Measurements from ENCODE around the gene RGS6.

The RGS6 gene

DNA sequence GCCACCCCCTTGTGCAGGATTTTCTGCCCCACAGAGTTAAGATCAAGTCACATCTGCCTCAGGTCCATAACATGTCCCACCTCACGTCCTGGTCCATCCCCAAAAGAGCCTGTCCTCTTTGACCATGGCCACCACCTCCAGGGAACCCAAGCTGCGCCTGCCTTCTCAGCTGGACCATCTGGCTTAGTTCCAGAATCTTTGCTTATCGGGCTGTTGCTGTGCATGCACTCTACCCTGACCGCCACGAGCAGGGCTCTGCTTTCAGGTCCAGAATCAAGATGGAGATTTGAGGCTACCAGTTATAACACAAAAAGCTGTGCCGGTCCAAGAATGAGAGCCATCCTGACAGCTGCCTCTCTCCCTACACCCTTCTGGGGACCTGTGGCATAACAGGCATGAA is 635.0 kb downstream of the RGS6 start:
- DNase-seq (ENCODE audit: extremely low spot score): no peak

DNA sequence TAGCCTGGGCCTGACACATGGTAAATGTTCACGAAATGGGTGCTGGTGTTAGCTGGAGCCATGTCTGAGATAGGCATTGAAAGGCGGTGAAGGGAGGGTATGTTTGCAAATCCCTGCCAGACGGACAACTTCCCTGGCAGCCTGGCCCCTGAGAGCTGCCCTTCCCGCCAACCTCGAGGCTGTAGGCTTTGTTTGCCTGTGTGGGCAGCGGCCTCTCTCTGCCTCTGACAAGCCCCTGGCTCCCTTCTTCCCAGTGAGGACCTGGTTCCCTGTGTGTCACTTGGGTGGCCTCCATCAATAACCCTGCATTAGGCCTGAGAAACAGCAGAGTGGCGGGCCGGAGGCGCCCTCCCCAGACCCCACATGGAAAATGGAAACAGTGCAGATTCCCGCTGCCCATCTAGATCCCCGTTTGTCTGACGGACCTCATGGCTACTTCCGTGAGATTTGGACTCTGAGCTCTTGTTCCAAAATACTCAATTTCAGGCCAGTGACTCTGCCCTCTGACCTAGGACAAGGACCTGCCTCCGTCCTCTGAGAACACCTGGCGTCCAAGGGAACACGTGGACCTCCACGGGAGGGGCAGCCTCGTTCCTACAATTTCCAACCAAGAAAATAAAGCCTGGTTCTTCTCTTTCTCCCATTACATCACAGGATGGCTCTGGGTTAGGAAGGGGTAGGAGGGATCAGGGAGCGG is 636.2 kb downstream of the RGS6 start:
- TF ChIP-seq CTBP1 (IDR thresholded peaks at IDR 0.05; ENCODE audit: borderline replicate concordance) (no peak), ELF4 (IDR thresholded peaks at IDR 0.05) (no peak), HDGF (IDR thresholded peaks at IDR 0.05; ENCODE audit: borderline replicate concordance) (no peak), SUZ12 (IDR thresholded peaks at IDR 0.05) (no peak), BHLHE40 (IDR thresholded peaks at IDR 0.05; ENCODE audit: borderline replicate concordance) (no peak), SP1 (IDR thresholded peaks at IDR 0.05) (no peak), FOXA1 (IDR thresholded peaks at IDR 0.05) (no peak), FOXK2 (IDR thresholded peaks at IDR 0.05) (no peak), LEF1 (IDR thresholded peaks at IDR 0.05; ENCODE audit: borderline replicate concordance) (no peak)
- ChIA-PET CTCF (no interaction called here), POLR2A (no interaction called here)
- no peak for DNase-seq (ENCODE audit: extremely low spot score)

More for the DNA sequence above, 635.0 kb downstream of the RGS6 start:
- ChIA-PET POLR2A (no interaction called here), CTCF (no interaction called here)
- TF ChIP-seq TARDBP (IDR thresholded peaks at IDR 0.05) (no peak), SP1 (IDR thresholded peaks at IDR 0.05) (no peak), ELF4 (IDR thresholded peaks at IDR 0.05) (no peak)
- TF ChIP-seq, protein P1, sequence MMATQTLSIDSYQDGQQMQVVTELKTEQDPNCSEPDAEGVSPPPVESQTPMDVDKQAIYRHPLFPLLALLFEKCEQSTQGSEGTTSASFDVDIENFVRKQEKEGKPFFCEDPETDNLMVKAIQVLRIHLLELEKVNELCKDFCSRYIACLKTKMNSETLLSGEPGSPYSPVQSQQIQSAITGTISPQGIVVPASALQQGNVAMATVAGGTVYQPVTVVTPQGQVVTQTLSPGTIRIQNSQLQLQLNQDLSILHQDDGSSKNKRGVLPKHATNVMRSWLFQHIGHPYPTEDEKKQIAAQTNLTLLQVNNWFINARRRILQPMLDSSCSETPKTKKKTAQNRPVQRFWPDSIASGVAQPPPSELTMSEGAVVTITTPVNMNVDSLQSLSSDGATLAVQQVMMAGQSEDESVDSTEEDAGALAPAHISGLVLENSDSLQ (IDR thresholded peaks at IDR 0.05): no peak

DNA sequence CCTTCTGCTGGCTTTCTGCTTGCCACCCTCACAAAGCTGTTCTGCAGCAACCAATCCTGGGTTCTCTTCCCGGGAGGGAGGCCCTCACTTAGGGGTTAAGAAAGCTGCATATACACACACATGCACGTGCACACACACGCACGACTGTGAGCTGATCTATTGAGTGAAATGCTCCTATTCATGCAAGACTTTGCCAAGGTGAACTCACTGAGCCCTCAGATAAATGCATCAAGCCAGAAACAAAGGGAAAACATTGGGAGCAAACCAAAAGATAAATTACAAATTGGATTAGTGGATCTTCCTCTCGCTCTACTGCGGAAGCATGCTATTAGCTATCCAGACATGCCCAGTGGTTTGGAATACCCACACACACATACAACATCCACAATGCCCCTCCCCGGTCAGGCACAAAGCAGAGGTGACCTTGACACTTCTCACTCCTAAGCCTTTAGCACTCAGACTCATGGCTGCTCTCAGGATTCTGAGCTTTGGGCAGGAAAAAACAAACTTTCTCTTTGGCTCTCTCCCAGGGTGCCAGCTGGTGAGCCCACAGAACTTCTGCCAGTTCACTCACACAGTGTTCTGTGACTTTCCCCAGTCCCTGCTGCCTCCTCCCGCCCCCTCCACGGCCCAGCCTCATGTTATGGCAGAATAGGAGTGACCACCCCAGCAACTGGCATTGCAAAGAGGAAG is 641.6 kb downstream of the RGS6 start:
- POLR2A ChIA-PET: interaction anchor here (0.5 kb wide), 1 partner anchor 423 kb away, joined by 3 read pairs; no protein-coding TSS in a partner anchor
- CTCF ChIA-PET: no interaction called here
- no peak for TF ChIP-seq ARNT (IDR thresholded peaks at IDR 0.05)
- TF ChIP-seq LEF1 (IDR thresholded peaks at IDR 0.05; ENCODE audit: borderline replicate concordance): no peak
- TF ChIP-seq FOXM1 (IDR thresholded peaks at IDR 0.05; ENCODE audit: borderline replicate concordance): no peak
- TF ChIP-seq SUZ12 (IDR thresholded peaks at IDR 0.05): no peak
- no peak for TF ChIP-seq NFRKB (IDR thresholded peaks at IDR 0.05)
- no peak for TF ChIP-seq SP1 (IDR thresholded peaks at IDR 0.05)
- no peak for TF ChIP-seq FOXA1 (IDR thresholded peaks at IDR 0.05)
- TF ChIP-seq, protein P1 (IDR thresholded peaks at IDR 0.05): no peak
- TF ChIP-seq CTBP1 (IDR thresholded peaks at IDR 0.05; ENCODE audit: borderline replicate concordance): no peak
- TF ChIP-seq BHLHE40 (IDR thresholded peaks at IDR 0.05; ENCODE audit: borderline replicate concordance): no peak
- no peak for TF ChIP-seq ELF4 (IDR thresholded peaks at IDR 0.05)
- no peak for DNase-seq (ENCODE audit: extremely low spot score)

DNA sequence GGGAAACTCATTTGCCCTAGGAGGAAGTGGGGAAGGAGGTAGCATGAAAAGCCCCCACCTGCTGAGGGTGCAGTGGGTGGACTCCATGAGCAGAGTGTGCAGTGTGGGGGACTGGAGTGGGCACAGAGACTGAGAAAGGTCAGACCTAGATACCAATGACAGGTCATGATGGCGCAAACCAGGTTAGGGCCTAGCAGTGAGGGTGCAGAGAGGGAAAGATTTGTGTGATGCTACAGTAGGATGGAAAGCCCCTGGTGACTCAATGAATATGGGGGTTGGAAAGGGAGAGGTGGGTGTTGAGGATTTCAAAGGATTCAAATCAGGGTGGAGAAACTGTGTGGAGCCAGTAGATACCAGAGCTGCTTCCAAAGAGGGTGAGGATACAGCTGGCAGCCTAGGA is 642.5 kb downstream of the RGS6 start:
- DNase-seq (ENCODE audit: extremely low spot score): no peak
- CTCF ChIA-PET: no interaction called here
- POLR2A ChIA-PET: no interaction called here
- TF ChIP-seq ELF4 (IDR thresholded peaks at IDR 0.05): no peak

DNA sequence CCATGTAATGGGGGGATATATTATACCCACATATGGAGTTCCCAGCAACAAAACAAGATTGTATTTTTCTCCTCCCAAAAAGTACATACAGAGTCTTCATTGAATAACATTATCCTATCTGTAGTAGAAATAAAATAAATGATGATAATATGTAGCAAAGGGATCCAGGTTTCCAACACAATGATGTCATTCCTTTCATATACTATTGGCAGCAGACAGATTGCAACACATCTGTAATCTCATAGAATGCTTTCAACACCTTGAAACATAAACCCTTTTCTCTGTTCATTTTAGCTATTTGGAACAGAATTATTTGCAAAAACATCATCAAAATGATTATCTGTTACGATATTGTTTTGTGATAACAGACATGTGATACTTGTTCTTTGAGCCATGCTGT is 644.0 kb downstream of the RGS6 start:
- TF ChIP-seq HDGF (IDR thresholded peaks at IDR 0.05; ENCODE audit: borderline replicate concordance) (no peak), BHLHE40 (IDR thresholded peaks at IDR 0.05; ENCODE audit: borderline replicate concordance) (no peak)
- POLR2A ChIA-PET: no interaction called here
- CTCF ChIA-PET: no interaction called here
- DNase-seq (ENCODE audit: extremely low spot score): no peak

DNA sequence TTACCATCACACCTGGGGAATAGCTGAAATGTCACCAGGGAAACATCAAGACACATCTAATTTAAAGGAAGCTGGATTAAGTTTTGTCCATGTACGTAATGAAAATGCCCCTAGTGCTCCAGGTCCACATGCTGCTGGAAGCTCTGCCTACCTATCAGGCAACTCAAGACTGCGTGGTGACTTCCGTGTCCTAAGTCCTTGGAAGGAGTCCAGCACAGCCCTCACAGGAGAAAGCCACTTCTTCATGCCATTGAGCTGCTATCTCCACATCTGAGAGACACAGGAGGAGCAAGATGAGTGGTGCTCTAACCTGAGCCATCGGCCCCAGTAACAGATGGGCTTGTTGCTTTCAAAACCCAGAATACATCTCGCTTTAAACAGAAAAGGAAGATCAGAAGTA is 645.3 kb downstream of the RGS6 start:
- POLR2A ChIA-PET: interaction anchor here (0.6 kb wide), 1 partner anchor 29 kb away, joined by 3 read pairs; no protein-coding TSS in a partner anchor

More for the DNA sequence above, 645.3 kb downstream of the RGS6 start:
- DNase-seq (ENCODE audit: extremely low spot score): no peak
- TF ChIP-seq BHLHE40 (IDR thresholded peaks at IDR 0.05; ENCODE audit: borderline replicate concordance) (no peak), HDGF (IDR thresholded peaks at IDR 0.05; ENCODE audit: borderline replicate concordance) (no peak), FOXM1 (IDR thresholded peaks at IDR 0.05; ENCODE audit: borderline replicate concordance) (no peak), TARDBP (IDR thresholded peaks at IDR 0.05) (no peak), FOXA1 (IDR thresholded peaks at IDR 0.05) (no peak), SUZ12 (IDR thresholded peaks at IDR 0.05) (no peak), LEF1 (IDR thresholded peaks at IDR 0.05; ENCODE audit: borderline replicate concordance) (no peak), CTBP1 (IDR thresholded peaks at IDR 0.05; ENCODE audit: borderline replicate concordance) (no peak), SP1 (IDR thresholded peaks at IDR 0.05) (no peak), FOXK2 (IDR thresholded peaks at IDR 0.05) (no peak), L3MBTL2 (conservative IDR thresholded peaks at IDR 0.05) (no peak), ARNT (IDR thresholded peaks at IDR 0.05) (no peak), ZNF384 (IDR thresholded peaks at IDR 0.05) (no peak), NFRKB (IDR thresholded peaks at IDR 0.05) (no peak), ELF4 (IDR thresholded peaks at IDR 0.05) (no peak)
- TF ChIP-seq, protein P1 (IDR thresholded peaks at IDR 0.05): no peak
- CTCF ChIA-PET: no interaction called here
